Muscle of arm (tissue), 12 donors: ENCODE results near the gene APEX2. TPM values are rescaled to one million over a fixed set of nuclear protein-coding genes. Genes with fewer than 3 reads are reported as not detected.
A peak's percentile ranks its signal among the peaks of the same experiment; 100 is the strongest.
"Not testable (repeated sequence)": the region's sequence is repeated elsewhere in the genome, so short reads cannot be mapped to it uniquely, and the experiment has no call there.

ENCODE experiments used
- DNase-seq: peaks from one replicate; pipeline ENCODE4 v3.0.0-alpha.2; 2013
- polyA plus RNA-seq, 12 donors: library from polyadenylated mRNA; unstranded; fragments of 120-200 nt; gene quantifications; one replicate each; pipeline ENCODE4 v1.2.1, GENCODE V29; 2013; ENCODE audit not compliant: insufficient read length in 12 of 12

The APEX2 gene
- polyA plus RNA-seq, 12 donors: 7.5 to 13.9 (median 10.1) TPM; not detected in 1

GRCh38 chrX:55006827-55007621 lies 6.9 kb downstream of the APEX2 start:
- DNase-seq: no peak

GRCh38 chrX:55007656-55008055 lies 7.5 kb downstream of the APEX2 start:
- no peak for DNase-seq

- DNase-seq: peak; percentile 2
Observed at GRCh38 chrX:55008571-55009358, 8.6 kb downstream of the APEX2 start.

GRCh38 chrX:55011294-55011693 lies 11.1 kb downstream of the APEX2 start:
- peak; percentile 7 for DNase-seq

GRCh38 chrX:55014897-55015299 lies 14.7 kb downstream of the APEX2 start:
- no peak for DNase-seq

GRCh38 chrX:55026143-55026542 lies 26.0 kb downstream of the APEX2 start:
- no peak for DNase-seq

- DNase-seq: no peak
Observed at GRCh38 chrX:55026840-55027239, 26.7 kb downstream of the APEX2 start.

GRCh38 chrX:55028040-55028439 lies 27.9 kb downstream of the APEX2 start:
- DNase-seq: no peak

- DNase-seq: no peak
Observed at GRCh38 chrX:55028611-55029010, 28.4 kb downstream of the APEX2 start.

GRCh38 chrX:55029291-55029690 lies 29.1 kb downstream of the APEX2 start:
- DNase-seq: no peak

GRCh38 chrX:55030271-55031205 lies 30.4 kb downstream of the APEX2 start, which contains the start of gene ALAS2:
TSS of gene ALAS2 (minus strand) at chrX:55030977. CDS start at chrX:55026000, 4,977 bp downstream.
- no peak for DNase-seq

- no peak for DNase-seq
Observed at GRCh38 chrX:55033429-55033828, 33.3 kb downstream of the APEX2 start.

GRCh38 chrX:55039471-55039870 lies 39.3 kb downstream of the APEX2 start:
- no peak for DNase-seq

GRCh38 chrX:55041514-55041913 lies 41.4 kb downstream of the APEX2 start:
- DNase-seq: no peak

GRCh38 chrX:55050599-55050998 lies 50.4 kb downstream of the APEX2 start:
- DNase-seq: not testable (repeated sequence)

GRCh38 chrX:55056820-55057674 lies 56.9 kb downstream of the APEX2 start:
- peak; percentile 7 for DNase-seq

- peak; percentile 31 for DNase-seq
Observed at GRCh38 chrX:55057675-55058249, 57.6 kb downstream of the APEX2 start.
